K562 (cell line): ENCODE results near the gene SIRPB2. TPM values are rescaled to one million over a fixed set of nuclear protein-coding genes. Genes with fewer than 3 reads are reported as not detected.

Source experiments
- BCL6 ChIP-seq: fragments of 250-450 bp; sonication (Bioruptor Pico); IDR thresholded peaks from 2 replicates; pipeline ENCODE4 v1.4.0; 2020
- CHD4 ChIP-seq: fragments of 200-600 bp; sonication (generic); IDR thresholded peaks from 3 replicates; pipeline ENCODE4 v1.6.1; 2012; ENCODE audit warnings: low read depth, mild to moderate bottlenecking, mixed read lengths, low read length, inconsistent platforms; ENCODE audit not compliant: insufficient read depth, insufficient replicate concordance, poor library complexity, severe bottlenecking
- FOS ChIP-seq: IDR thresholded peaks from 3 replicates; pipeline ENCODE4 v1.6.1; 2011; ENCODE audit not compliant: insufficient read length; ENCODE audit errors: extremely low read depth
- FOXA3 ChIP-seq, 2 experiments: fragments of 450-650 bp in 1 of 2; sonication (generic) in 1 of 2; formaldehyde crosslinking; IDR thresholded peaks in 1 of 2; conservative IDR thresholded peaks in 1 of 2; 2 replicates each; pipeline versions ENCODE4 v1.4.0 to v1.8.0; 2020 to 2022; ENCODE audit warnings: mild to moderate bottlenecking in 2 of 2, missing genetic modification reagents in 1 of 2
- HCFC1 ChIP-seq: IDR thresholded peaks from 2 replicates; pipeline ENCODE4 v1.6.1; 2012; ENCODE audit warnings: low read depth, low read length, improper control_type of control experiment
- KHSRP ChIP-seq: fragments of 450-650 bp; IDR thresholded peaks from 2 replicates; pipeline ENCODE4 v1.6.1; 2017
- MAZ ChIP-seq, 2 experiments: fragments of 450-650 bp in 1 of 2; sonication (generic) in 1 of 2; formaldehyde crosslinking; IDR thresholded peaks in 1 of 2; conservative IDR thresholded peaks in 1 of 2; 2 replicates each; pipeline versions ENCODE4 v1.4.0 to v1.5.0; 2020; ENCODE audit warnings: mild to moderate bottlenecking in 1 of 2, missing genetic modification reagents in 1 of 2
- NEUROD1 ChIP-seq: fragments of 150-350 bp; IDR thresholded peaks from 2 replicates; pipeline ENCODE4 v1.6.1; 2014; ENCODE audit warnings: borderline replicate concordance, low read length, low read depth; ENCODE audit not compliant: partially characterized antibody
- OTX1 ChIP-seq: fragments of 450-650 bp; formaldehyde crosslinking; IDR thresholded peaks from 2 replicates; pipeline ENCODE4 v1.4.0; 2022; ENCODE audit warnings: mild to moderate bottlenecking
- RREB1 ChIP-seq: fragments of 250-450 bp; sonication (Bioruptor Pico); IDR thresholded peaks from 2 replicates; pipeline ENCODE4 v1.4.0; 2020
- TEAD1 ChIP-seq, 2 experiments: fragments of 450-650 bp in 1 of 2; sonication (generic) in 1 of 2; formaldehyde crosslinking; IDR thresholded peaks; 2 replicates each; pipeline versions ENCODE4 v1.4.0 to v1.8.0; 2020 to 2022; ENCODE audit warnings: mild to moderate bottlenecking in 2 of 2, missing genetic modification reagents in 1 of 2
- TEAD2 ChIP-seq: fragments of 450-650 bp; IDR thresholded peaks from 2 replicates; pipeline ENCODE4 v1.6.1; 2016; ENCODE audit warnings: missing genetic modification characterization, control low read depth, missing compliant biosample characterization
- TFE3 ChIP-seq: fragments of 450-650 bp; formaldehyde crosslinking; IDR thresholded peaks from 2 replicates; pipeline ENCODE4 v1.4.0; 2020; ENCODE audit warnings: mild to moderate bottlenecking, mixed read lengths
- USF2 ChIP-seq: sonication (generic); formaldehyde crosslinking; IDR thresholded peaks from 2 replicates; pipeline ENCODE4 v1.5.0; 2020; ENCODE audit warnings: missing genetic modification reagents
- ZBTB43 ChIP-seq: sonication (generic); formaldehyde crosslinking; IDR thresholded peaks from 2 replicates; pipeline ENCODE4 v1.8.0; 2023; ENCODE audit warnings: mild to moderate bottlenecking, missing genetic modification reagents
- ZKSCAN1 ChIP-seq: fragments of 150-350 bp; IDR thresholded peaks from 2 replicates; pipeline ENCODE4 v1.6.1; 2016; ENCODE audit warnings: low read depth, low read length
- ZNF143 ChIP-seq: sonication (generic); formaldehyde crosslinking; IDR thresholded peaks from 2 replicates; pipeline ENCODE4 v1.9.0; 2022; ENCODE audit warnings: mild to moderate bottlenecking, missing genetic modification reagents
- ZNF282 ChIP-seq: sonication (generic); formaldehyde crosslinking; IDR thresholded peaks from 2 replicates; pipeline ENCODE4 v1.8.1; 2023; ENCODE audit warnings: missing genetic modification reagents
- polyA plus RNA-seq, 8 experiments: library from polyadenylated mRNA; depleted of rRNA in 4 of 8; stranded (reverse) in 5 of 8; unstranded in 3 of 8; fragments of >200 nt; fragmentation: Nextera tagmentation in 2 of 8; fragmentation: Illumina TruSeq in 1 of 8; extraction: Ambion mirVana in 2 of 8; extraction: Trizol in 1 of 8; gene quantifications; 2 replicates each; pipeline versions ENCODE4 v1.2.1 to v1.2.3, GENCODE V29; 2011 to 2014; ENCODE audit warnings: inconsistent platforms in 1 of 8, missing spikeins in 1 of 8
- total RNA-seq, 7 experiments: library from RNA; depleted of rRNA in 6 of 7; stranded (reverse); fragments of >200 nt in 6 of 7; fragmentation: Illumina TruSeq in 2 of 7; extraction: Trizol in 2 of 7; gene quantifications; 2 replicates each; pipeline versions ENCODE4 v1.2.1 to v1.2.3, GENCODE V29; 2011 to 2021; ENCODE audit warnings: low replicate concordance in 1 of 7

SIRPB2 gene
- total and polyA plus RNA-seq, 9 of the 15 experiments (the other 6 are each of a cell fraction or from before 2014, with no cell fraction given), result 0.07 TPM; not detected in 7

GRCh38 chr20:1474817-1475603 lies 16.2 kb downstream of the SIRPB2 start (continued):
- TF ChIP-seq USF2 (peak; percentile 83), MAZ (CRISPR knock-in tag; conservative IDR thresholded peaks at IDR 0.05 in 1 of 2, IDR thresholded peaks at IDR 0.05 in 1 of 2) (no peak), FOS (no peak), HCFC1 (peak; percentile 76), CHD4 (no peak), ZNF282 (CRISPR knock-in tag) (no peak), KHSRP (no peak), TEAD1 (CRISPR knock-in tag; IDR thresholded peaks at IDR 0.05) (peak; percentile 63 to 98), FOXA3 (CRISPR knock-in tag; conservative IDR thresholded peaks at IDR 0.05 in 1 of 2, IDR thresholded peaks at IDR 0.05 in 1 of 2) (no peak), ZKSCAN1 (no peak), ZNF143 (peak; percentile 75), TEAD2 (peak; percentile 90), TFE3 (peak; percentile 12; the same call in 1 of the 2 replicates), ZBTB43 (CRISPR knock-in tag) (no peak), OTX1 (CRISPR knock-in tag) (no peak), RREB1 (CRISPR knock-in tag) (no peak), NEUROD1 (no peak), BCL6 (no peak)
